ENCODE results near the gene CR1. TPM values are rescaled to one million over a fixed set of nuclear protein-coding genes. Genes with fewer than 3 reads are reported as not detected.
"Not testable (repeated sequence)": the region's sequence is repeated elsewhere in the genome, so short reads cannot be mapped to it uniquely, and the experiment has no call there.

CR1 gene
- total and polyA plus RNA-seq, 5 donors from 2014 or later: 0.02 to 0.94 (median 0.14) TPM

DNA sequence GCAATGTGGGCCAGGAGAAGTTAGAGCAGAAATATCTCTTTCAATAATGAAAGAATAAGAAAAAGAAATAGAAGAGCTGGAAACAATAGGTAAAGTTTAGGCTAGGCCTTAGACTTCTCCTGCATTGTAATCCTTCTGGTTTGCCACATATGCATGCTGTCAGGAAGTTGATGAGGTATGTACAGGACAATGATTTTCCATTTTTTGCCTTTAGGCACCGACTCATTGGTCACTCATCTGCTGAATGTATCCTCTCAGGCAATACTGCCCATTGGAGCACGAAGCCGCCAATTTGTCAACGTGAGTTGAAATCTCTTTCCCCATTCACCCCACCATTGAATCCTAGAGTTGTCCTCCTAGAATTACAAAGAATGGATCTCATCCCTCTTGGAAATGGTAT lies 79.4 kb downstream of the CR1 start:
- H3K4me1 ChIP-seq (ENCODE audit: control insufficient read depth, insufficient read depth, low read length, poor library complexity, severe bottlenecking); H3K4me3 ChIP-seq (ENCODE audit: low read depth, low read length); H3K27me3 ChIP-seq (ENCODE audit: control insufficient read depth, insufficient read depth, low read length); H3K27me3 Mint-ChIP-seq; ATAC-seq (ENCODE audit: low read depth in 2 of 2); H3K4me3 Mint-ChIP-seq; H3K27ac Mint-ChIP-seq; DNase-seq; H3K9me3 ChIP-seq (ENCODE audit: control insufficient read depth in 2 of 2, low read length in 2 of 2); H3K4me1 Mint-ChIP-seq; H3K36me3 ChIP-seq (ENCODE audit: control insufficient read depth, insufficient read depth, low read length); H3K36me3 Mint-ChIP-seq; H3K9me3 Mint-ChIP-seq; H3K27ac ChIP-seq (ENCODE audit: insufficient read depth, low read length, poor library complexity, severe bottlenecking): not testable (repeated sequence)

DNA sequence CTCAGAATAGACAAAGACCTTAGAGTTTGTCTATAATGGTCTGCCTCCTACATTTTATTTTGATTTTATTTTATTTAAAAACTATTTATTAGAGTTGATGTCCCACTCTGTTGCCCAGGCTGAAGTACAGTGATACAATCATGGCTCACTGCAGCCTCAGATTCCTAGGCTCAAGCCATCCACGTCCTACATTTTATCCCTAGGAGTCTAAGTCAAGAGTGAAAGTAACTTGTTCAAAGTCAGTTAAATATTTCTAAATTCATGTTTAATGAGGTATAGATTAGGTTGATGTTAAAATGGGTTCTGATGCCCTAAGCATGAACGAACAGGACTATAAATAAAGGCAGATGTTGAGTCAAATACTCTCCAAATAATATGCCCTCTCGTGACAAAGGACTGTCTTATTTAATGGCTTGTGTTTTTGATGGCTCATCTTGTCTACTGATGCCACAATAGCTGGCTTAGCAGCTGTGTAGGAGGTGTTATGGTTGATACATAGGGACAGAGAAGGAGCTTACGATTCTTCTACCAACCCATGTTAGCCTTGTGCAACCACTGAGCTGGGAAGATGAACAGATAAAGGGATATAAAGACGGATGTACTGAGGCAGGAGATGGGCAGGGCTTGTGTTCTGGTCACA lies 83.0 kb downstream of the CR1 start:
- peaks cover 0 to 1% (median 0%) of the 10 kb centered on the region in 7 donors for H3K9me3 Mint-ChIP-seq
- DNase-seq (no peak), ATAC-seq (ENCODE audit: low read depth in 2 of 2) (no peak)
- Histone ChIP-seq H3K36me3 (ENCODE audit: control insufficient read depth, insufficient read depth, low read length) (no peaks in the 10 kb centered on the region), H3K27me3 (ENCODE audit: control insufficient read depth, insufficient read depth, low read length) (peaks cover 2% of the 10 kb centered on the region), H3K4me1 (ENCODE audit: control insufficient read depth, insufficient read depth, low read length, poor library complexity, severe bottlenecking) (no peaks in the 10 kb centered on the region), H3K9me3 (ENCODE audit: control insufficient read depth in 2 of 2, low read length in 2 of 2) (no peaks in the 10 kb centered on the region), H3K27ac (ENCODE audit: insufficient read depth, low read length, poor library complexity, severe bottlenecking) (no peak overlapping the region), H3K4me3 (ENCODE audit: low read depth, low read length) (no peak overlapping the region)
- no peak overlapping the region for H3K4me3 Mint-ChIP-seq
- no peaks in the 10 kb centered on the region for H3K36me3 Mint-ChIP-seq
- no peaks in the 10 kb centered on the region for H3K4me1 Mint-ChIP-seq
- H3K27ac Mint-ChIP-seq: no peak overlapping the region
- H3K27me3 Mint-ChIP-seq: no peaks in the 10 kb centered on the region

DNA sequence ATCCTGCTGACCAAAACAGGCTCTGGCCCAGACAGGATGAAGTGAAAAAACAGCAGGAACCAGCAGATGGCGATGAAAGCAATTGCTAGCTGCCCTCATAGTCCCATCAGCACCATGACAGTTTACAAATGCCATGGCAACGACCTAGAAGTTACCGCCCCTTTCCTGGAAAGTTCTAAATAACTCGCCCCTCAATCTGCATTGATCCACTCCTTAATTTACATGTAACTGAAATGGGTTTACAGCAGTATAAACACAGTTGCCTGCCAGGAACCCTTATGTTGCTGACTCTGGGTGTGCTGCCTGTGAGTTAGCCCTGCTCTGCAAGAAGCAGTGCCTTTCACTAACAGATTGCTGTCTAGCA lies 83.5 kb downstream of the CR1 start:
- H3K27me3 ChIP-seq (ENCODE audit: control insufficient read depth, insufficient read depth, low read length): peaks cover 2% of the 10 kb centered on the region
- H3K27me3 Mint-ChIP-seq: no peaks in the 10 kb centered on the region
- ATAC-seq (ENCODE audit: low read depth in 2 of 2) (peak; percentile 34 to 40), DNase-seq (peak in 2 of 3 donors; percentile 6 to 79)
- H3K27ac ChIP-seq (ENCODE audit: insufficient read depth, low read length, poor library complexity, severe bottlenecking): no peak overlapping the region
- H3K9me3 ChIP-seq (ENCODE audit: control insufficient read depth in 2 of 2, low read length in 2 of 2): no peaks in the 10 kb centered on the region
- no peaks in the 10 kb centered on the region for H3K4me1 Mint-ChIP-seq
- H3K4me3 Mint-ChIP-seq: no peak overlapping the region
- no peaks in the 10 kb centered on the region for H3K36me3 ChIP-seq (ENCODE audit: control insufficient read depth, insufficient read depth, low read length)
- H3K36me3 Mint-ChIP-seq: no peaks in the 10 kb centered on the region
- no peak overlapping the region for H3K27ac Mint-ChIP-seq
- H3K4me1 ChIP-seq (ENCODE audit: control insufficient read depth, insufficient read depth, low read length, poor library complexity, severe bottlenecking): no peaks in the 10 kb centered on the region
- H3K9me3 Mint-ChIP-seq: peaks cover 0 to 1% (median 0%) of the 10 kb centered on the region in 7 donors
- no peak overlapping the region for H3K4me3 ChIP-seq (ENCODE audit: low read depth, low read length)

DNA sequence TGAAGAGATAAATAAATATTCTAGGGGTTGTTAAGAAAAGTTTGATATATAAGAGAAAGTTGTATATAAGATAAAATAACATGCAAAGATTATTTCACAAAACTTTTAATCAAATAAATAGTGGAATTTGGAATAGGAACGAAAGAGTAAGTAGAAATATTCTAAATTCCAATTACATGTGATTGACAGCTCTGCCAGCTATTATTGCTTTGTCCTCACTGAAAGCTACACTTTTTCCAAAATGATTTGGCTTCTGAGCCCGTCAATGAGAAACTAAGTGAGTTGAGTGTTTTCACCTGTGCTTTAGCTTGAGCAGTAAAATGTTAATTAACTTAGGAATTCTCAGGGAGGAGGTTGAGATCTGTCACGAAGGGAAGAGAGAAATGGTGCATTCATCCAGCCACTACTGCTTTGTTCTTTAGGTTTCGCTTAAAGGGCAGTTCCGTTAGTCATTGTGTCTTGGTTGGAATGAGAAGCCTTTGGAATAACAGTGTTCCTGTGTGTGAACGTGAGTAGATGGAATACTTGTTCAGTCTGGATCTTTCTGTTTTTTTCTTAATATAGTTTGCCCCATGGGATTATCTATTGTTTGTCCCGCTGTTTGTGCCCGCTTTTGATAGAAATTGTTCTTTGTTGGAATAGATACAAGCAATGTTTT lies 85.7 kb downstream of the CR1 start:
- Histone ChIP-seq H3K4me1 (ENCODE audit: control insufficient read depth, insufficient read depth, low read length, poor library complexity, severe bottlenecking) (no peaks in the 10 kb centered on the region), H3K27ac (ENCODE audit: insufficient read depth, low read length, poor library complexity, severe bottlenecking) (no peak overlapping the region), H3K27me3 (ENCODE audit: control insufficient read depth, insufficient read depth, low read length) (peaks cover 2% of the 10 kb centered on the region), H3K4me3 (ENCODE audit: low read depth, low read length) (no peak overlapping the region), H3K36me3 (ENCODE audit: control insufficient read depth, insufficient read depth, low read length) (no peaks in the 10 kb centered on the region), H3K9me3 (ENCODE audit: control insufficient read depth in 2 of 2, low read length in 2 of 2) (no peaks in the 10 kb centered on the region)
- no peak overlapping the region for H3K27ac Mint-ChIP-seq
- H3K4me1 Mint-ChIP-seq: no peaks in the 10 kb centered on the region
- H3K4me3 Mint-ChIP-seq: no peak overlapping the region
- H3K27me3 Mint-ChIP-seq: peaks cover 7% of the 10 kb centered on the region
- no peak for ATAC-seq (ENCODE audit: low read depth in 2 of 2)
- peaks cover 0 to 1% (median 0%) of the 10 kb centered on the region in 7 donors for H3K9me3 Mint-ChIP-seq
- no peak for DNase-seq
- no peaks in the 10 kb centered on the region for H3K36me3 Mint-ChIP-seq

DNA sequence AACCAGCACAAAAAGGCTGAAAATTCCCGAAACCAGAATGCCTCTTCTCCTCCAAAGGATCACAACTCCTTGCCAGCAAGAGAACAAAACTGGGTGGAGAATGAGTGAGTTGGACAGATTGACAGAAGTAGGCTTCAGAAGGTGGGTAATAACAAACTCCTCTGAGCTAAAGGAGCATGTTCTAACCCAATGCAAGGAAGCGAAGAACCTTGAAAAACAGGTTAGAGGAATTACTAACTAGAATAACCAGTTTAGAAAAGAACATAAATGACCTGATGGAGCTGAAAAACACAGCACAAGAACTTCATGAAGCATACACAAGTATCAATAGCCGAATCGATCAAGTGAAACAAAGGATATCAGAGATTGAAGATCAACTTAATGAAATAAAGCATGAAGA lies 93.5 kb downstream of the CR1 start:
- not testable (repeated sequence) for H3K4me1 ChIP-seq (ENCODE audit: control insufficient read depth, insufficient read depth, low read length, poor library complexity, severe bottlenecking); H3K27ac Mint-ChIP-seq; H3K4me3 Mint-ChIP-seq; H3K9me3 ChIP-seq (ENCODE audit: control insufficient read depth in 2 of 2, low read length in 2 of 2); H3K36me3 Mint-ChIP-seq; H3K9me3 Mint-ChIP-seq; ATAC-seq (ENCODE audit: low read depth in 2 of 2); DNase-seq; H3K4me1 Mint-ChIP-seq; H3K36me3 ChIP-seq (ENCODE audit: control insufficient read depth, insufficient read depth, low read length); H3K27me3 ChIP-seq (ENCODE audit: control insufficient read depth, insufficient read depth, low read length); H3K4me3 ChIP-seq (ENCODE audit: low read depth, low read length); H3K27ac ChIP-seq (ENCODE audit: insufficient read depth, low read length, poor library complexity, severe bottlenecking)
- peaks cover 22% of the 10 kb centered on the region for H3K27me3 Mint-ChIP-seq

DNA sequence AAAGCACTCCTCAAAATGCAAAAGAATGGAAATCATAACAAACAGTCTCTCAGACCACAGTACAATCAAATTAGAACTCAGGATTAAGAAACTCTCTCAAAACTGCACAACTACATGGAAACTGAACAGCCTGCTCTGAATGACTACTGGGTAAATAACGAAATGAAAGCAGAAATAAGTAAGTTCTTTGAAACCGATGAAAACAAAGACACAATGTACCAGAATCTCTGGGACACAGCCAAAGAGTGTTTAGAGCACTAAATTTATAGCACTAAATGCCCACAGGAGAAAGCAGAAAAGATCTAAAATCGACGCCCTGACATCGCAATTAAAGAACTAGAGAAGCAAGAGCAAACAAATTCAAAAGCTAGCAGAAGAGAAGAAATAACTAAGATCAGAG lies 95.2 kb downstream of the CR1 start:
- H3K9me3 Mint-ChIP-seq; H3K27ac ChIP-seq (ENCODE audit: insufficient read depth, low read length, poor library complexity, severe bottlenecking); H3K4me3 ChIP-seq (ENCODE audit: low read depth, low read length); H3K36me3 Mint-ChIP-seq; H3K4me3 Mint-ChIP-seq; ATAC-seq (ENCODE audit: low read depth in 2 of 2); H3K27me3 ChIP-seq (ENCODE audit: control insufficient read depth, insufficient read depth, low read length); H3K36me3 ChIP-seq (ENCODE audit: control insufficient read depth, insufficient read depth, low read length); DNase-seq; H3K9me3 ChIP-seq (ENCODE audit: control insufficient read depth in 2 of 2, low read length in 2 of 2); H3K4me1 ChIP-seq (ENCODE audit: control insufficient read depth, insufficient read depth, low read length, poor library complexity, severe bottlenecking); H3K4me1 Mint-ChIP-seq: not testable (repeated sequence)
- Mint-ChIP-seq H3K27me3 (peaks cover 22% of the 10 kb centered on the region), H3K27ac (peak overlapping the region in 1 of 3 donors; percentile 2)

DNA sequence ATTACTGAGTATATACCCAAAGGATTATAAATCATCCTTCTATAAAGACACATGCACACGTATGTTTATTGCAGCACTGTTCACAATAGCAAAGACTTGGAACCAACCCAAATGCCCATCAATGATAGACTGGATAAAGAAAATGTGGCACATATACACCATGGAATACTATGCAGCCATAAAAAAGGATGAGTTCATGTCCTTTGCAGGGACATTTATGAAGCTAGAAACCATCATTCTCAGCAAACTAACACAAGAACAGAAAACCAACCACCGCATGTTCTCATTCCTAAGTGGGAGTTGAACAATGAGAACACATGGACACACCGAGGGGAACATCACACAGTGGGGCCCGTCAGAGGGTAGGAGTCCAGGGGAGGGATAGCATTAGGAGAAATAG lies 98.1 kb downstream of the CR1 start:
- H3K4me3 ChIP-seq (ENCODE audit: low read depth, low read length); H3K36me3 ChIP-seq (ENCODE audit: control insufficient read depth, insufficient read depth, low read length); H3K9me3 Mint-ChIP-seq; ATAC-seq (ENCODE audit: low read depth in 2 of 2); H3K27me3 ChIP-seq (ENCODE audit: control insufficient read depth, insufficient read depth, low read length); H3K36me3 Mint-ChIP-seq; H3K27ac Mint-ChIP-seq; DNase-seq; H3K4me3 Mint-ChIP-seq; H3K4me1 ChIP-seq (ENCODE audit: control insufficient read depth, insufficient read depth, low read length, poor library complexity, severe bottlenecking); H3K27ac ChIP-seq (ENCODE audit: insufficient read depth, low read length, poor library complexity, severe bottlenecking); H3K9me3 ChIP-seq (ENCODE audit: control insufficient read depth in 2 of 2, low read length in 2 of 2); H3K4me1 Mint-ChIP-seq: not testable (repeated sequence)
- peaks cover 24% of the 10 kb centered on the region for H3K27me3 Mint-ChIP-seq

DNA sequence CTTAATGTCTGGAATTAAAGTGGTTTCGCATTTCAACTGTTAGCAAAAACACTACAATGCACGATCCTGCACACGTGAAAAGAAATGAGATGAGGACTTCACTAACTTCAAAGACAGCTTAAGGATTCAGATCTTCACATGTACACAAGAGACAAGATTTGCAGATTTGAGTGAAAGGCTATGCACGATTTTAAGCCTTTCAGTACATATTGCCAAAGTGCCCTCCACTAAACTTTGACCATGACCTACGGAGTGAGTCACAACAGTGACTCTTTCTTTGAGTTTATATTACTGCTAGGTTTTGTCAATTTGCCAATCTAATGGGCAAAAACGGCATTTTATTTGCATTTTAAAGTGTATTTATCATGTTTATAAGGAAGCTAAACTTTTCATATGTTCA lies 107.8 kb downstream of the CR1 start:
- no peak for ATAC-seq (ENCODE audit: low read depth in 2 of 2)
- peaks cover 16% of the 10 kb centered on the region for H3K27me3 Mint-ChIP-seq
- H3K27me3 ChIP-seq (ENCODE audit: control insufficient read depth, insufficient read depth, low read length): no peaks in the 10 kb centered on the region
- no peak overlapping the region for H3K4me3 Mint-ChIP-seq
- no peaks in the 10 kb centered on the region for H3K4me1 Mint-ChIP-seq
- no peak overlapping the region for H3K27ac ChIP-seq (ENCODE audit: insufficient read depth, low read length, poor library complexity, severe bottlenecking)
- H3K9me3 ChIP-seq (ENCODE audit: control insufficient read depth in 2 of 2, low read length in 2 of 2): no peaks in the 10 kb centered on the region
- H3K9me3 Mint-ChIP-seq: no peaks in the 10 kb centered on the region
- H3K36me3 Mint-ChIP-seq: no peaks in the 10 kb centered on the region
- DNase-seq: no peak
- H3K4me1 ChIP-seq (ENCODE audit: control insufficient read depth, insufficient read depth, low read length, poor library complexity, severe bottlenecking): no peaks in the 10 kb centered on the region
- no peaks in the 10 kb centered on the region for H3K36me3 ChIP-seq (ENCODE audit: control insufficient read depth, insufficient read depth, low read length)
- no peak overlapping the region for H3K27ac Mint-ChIP-seq
- H3K4me3 ChIP-seq (ENCODE audit: low read depth, low read length): no peak overlapping the region

All from CD4-positive, CD25-positive, alpha-beta regulatory T cell (primary cell).